Large intestine (tissue), 3 donors: ENCODE data around the gene HOXB7. TPM values are rescaled to one million over a fixed set of nuclear protein-coding genes. Genes with fewer than 3 reads are reported as not detected.

Experiments
- DNase-seq, 2 donors: peaks; one replicate each; pipeline versions ENCODE4 v3.0.0 to v3.0.0-alpha.2; 2013
- H3K27ac ChIP-seq: one replicate; pipeline ENCODE4 v1.5.1; 2013; ENCODE audit warnings: low read length
- H3K27me3 ChIP-seq: 2 replicates; pipeline ENCODE4 v1.6.1; 2013; ENCODE audit warnings: low read length; ENCODE audit not compliant: control insufficient read depth, insufficient read depth
- H3K36me3 ChIP-seq: 2 replicates; pipeline ENCODE4 v1.6.1; 2013; ENCODE audit warnings: low read length; ENCODE audit not compliant: control insufficient read depth, insufficient read depth
- H3K4me1 ChIP-seq: one replicate; pipeline ENCODE4 v1.6.1; 2013; ENCODE audit warnings: low read length; ENCODE audit not compliant: control insufficient read depth, insufficient read depth
- H3K4me3 ChIP-seq: one replicate; pipeline ENCODE4 v1.5.1; 2013; ENCODE audit warnings: low read length
- H3K9me3 ChIP-seq: one replicate; pipeline ENCODE4 v1.6.1; 2013; ENCODE audit warnings: mild to moderate bottlenecking, low read depth, low read length, moderate library complexity; ENCODE audit not compliant: control insufficient read depth
- WGBS: methylation state at CpG from one replicate; pipeline ENCODE4 v1.1.5; 2013; ENCODE audit warnings: low lambda C conversion rate; ENCODE audit not compliant: insufficient coverage; 5-methylcytosine and 5-hydroxymethylcytosine counted together
- polyA plus RNA-seq: library from polyadenylated mRNA; unstranded; fragments of 120-200 nt; gene quantifications from one replicate; pipeline ENCODE4 v1.2.1, GENCODE V29; 2013

Gene HOXB7
- polyA plus RNA-seq, 1 donor: 3.5 TPM

GRCh38 chr17:48587276-48588073 is 23.3 kb downstream of the HOXB7 start:
- DNase-seq: no peak
- Histone ChIP-seq H3K9me3 (peaks cover 8% of the 10 kb centered on the region), H3K4me3 (peak overlapping the region; percentile 7), H3K27ac (peak overlapping the region; percentile 85), H3K27me3 (peaks cover 97% of the 10 kb centered on the region), H3K4me1 (peaks cover 34% of the 10 kb centered on the region), H3K36me3 (peaks cover 7% of the 10 kb centered on the region)
- WGBS: no CpG with 5 or more reads among the region's 5 CpGs

- H3K4me1 ChIP-seq: peaks cover 34% of the 10 kb centered on the region
- H3K27ac ChIP-seq: peak overlapping the region; percentile 85
- H3K27me3 ChIP-seq: peaks cover 97% of the 10 kb centered on the region
- WGBS: 60% methylated on average over 1 of the region's 34 CpGs
- DNase-seq: no peak
- peaks cover 7% of the 10 kb centered on the region for H3K36me3 ChIP-seq
- peak overlapping the region; percentile 43 for H3K4me3 ChIP-seq
- peaks cover 6% of the 10 kb centered on the region for H3K9me3 ChIP-seq
Measured at GRCh38 chr17:48586355-48587258, 24.2 kb downstream of the HOXB7 start.

- Histone ChIP-seq H3K27me3 (peaks cover 97% of the 10 kb centered on the region), H3K9me3 (peaks cover 9% of the 10 kb centered on the region), H3K36me3 (no peaks in the 10 kb centered on the region), H3K4me3 (no peak overlapping the region), H3K27ac (peak overlapping the region; percentile 28), H3K4me1 (peaks cover 35% of the 10 kb centered on the region)
- no CpG with 5 or more reads among the region's 2 CpGs for WGBS
- no peak for DNase-seq
Measured at GRCh38 chr17:48584223-48584741, 26.5 kb downstream of the HOXB7 start.

- DNase-seq: no peak
- peaks cover 97% of the 10 kb centered on the region for H3K27me3 ChIP-seq
- H3K27ac ChIP-seq: peak overlapping the region; percentile 80
- no peak overlapping the region for H3K4me3 ChIP-seq
- H3K4me1 ChIP-seq: peaks cover 34% of the 10 kb centered on the region
- no CpG with 5 or more reads among the region's 3 CpGs for WGBS
- H3K9me3 ChIP-seq: peaks cover 9% of the 10 kb centered on the region
- no peaks in the 10 kb centered on the region for H3K36me3 ChIP-seq
Measured at GRCh38 chr17:48583708-48584222, 27.1 kb downstream of the HOXB7 start.

GRCh38 chr17:48582750-48583069 is 28.1 kb downstream of the HOXB7 start:
- peaks cover 9% of the 10 kb centered on the region for H3K9me3 ChIP-seq
- peak overlapping the region; percentile 80 for H3K27ac ChIP-seq
- 14% methylated on average over 2 of the region's 7 CpGs for WGBS
- peaks cover 37% of the 10 kb centered on the region for H3K4me1 ChIP-seq
- H3K27me3 ChIP-seq: peaks cover 96% of the 10 kb centered on the region
- H3K4me3 ChIP-seq: peak overlapping the region; percentile 49
- no peaks in the 10 kb centered on the region for H3K36me3 ChIP-seq
- DNase-seq: no peak

GRCh38 chr17:48579760-48580554 is 30.9 kb downstream of the HOXB7 start:
- WGBS: 7% methylated on average over 3 of the region's 26 CpGs
- peak in 1 of 2 donors; percentile 57 for DNase-seq
- peaks cover 6% of the 10 kb centered on the region for H3K36me3 ChIP-seq
- H3K4me3 ChIP-seq: peak overlapping the region; percentile 49
- peaks cover 95% of the 10 kb centered on the region for H3K27me3 ChIP-seq
- peak overlapping the region; percentile 80 for H3K27ac ChIP-seq
- H3K4me1 ChIP-seq: peaks cover 20% of the 10 kb centered on the region
- H3K9me3 ChIP-seq: peaks cover 3% of the 10 kb centered on the region

- H3K27me3 ChIP-seq: peaks cover 96% of the 10 kb centered on the region
- DNase-seq: no peak
- H3K27ac ChIP-seq: peak overlapping the region; percentile 80
- WGBS: 33% methylated on average over 1 of the region's 7 CpGs
- H3K4me1 ChIP-seq: peaks cover 18% of the 10 kb centered on the region
- H3K9me3 ChIP-seq: peaks cover 3% of the 10 kb centered on the region
- H3K4me3 ChIP-seq: peak overlapping the region; percentile 42
- H3K36me3 ChIP-seq: peaks cover 6% of the 10 kb centered on the region
Measured at GRCh38 chr17:48579471-48579759, 31.4 kb downstream of the HOXB7 start.

- DNase-seq: no peak
- Histone ChIP-seq H3K4me3 (peak overlapping the region; percentile 42), H3K4me1 (peaks cover 18% of the 10 kb centered on the region), H3K36me3 (peaks cover 6% of the 10 kb centered on the region), H3K9me3 (peaks cover 3% of the 10 kb centered on the region), H3K27me3 (peaks cover 95% of the 10 kb centered on the region), H3K27ac (peak overlapping the region; percentile 80)
- WGBS: 0% methylated on average over 3 of the region's 43 CpGs
Measured at GRCh38 chr17:48578616-48579470, 32.0 kb downstream of the HOXB7 start.

- Histone ChIP-seq H3K36me3 (peaks cover 6% of the 10 kb centered on the region), H3K4me1 (peaks cover 18% of the 10 kb centered on the region), H3K9me3 (peaks cover 3% of the 10 kb centered on the region), H3K27ac (peak within 1 kb of the TSS; percentile 80), H3K27me3 (peaks cover 95% of the 10 kb centered on the region), H3K4me3 (peak within 1 kb of the TSS; percentile 42)
- WGBS: no CpG with 5 or more reads among the region's 58 CpGs
- peak; percentile 55 to 63 for DNase-seq
Measured at GRCh38 chr17:48577946-48578615, 32.7 kb downstream of the HOXB7 start, which contains the start of gene HOXB4. TSS of gene HOXB4 (minus strand) at chr17:48578350. CDS start at chr17:48578319, 31 bp downstream.
